GM13977 (cell line): ENCODE results near the gene HMHB1.

ENCODE experiments used
- DNase-seq: peaks from one replicate; pipeline ENCODE4 v3.0.0; 2012; ENCODE audit warnings: low spot score
- CTCF ChIP-seq: IDR thresholded peaks from 2 replicates; pipeline ENCODE4 v1.5.1; 2012; ENCODE audit warnings: mild to moderate bottlenecking, control low read depth; ENCODE audit not compliant: insufficient read depth; ENCODE audit errors: extremely low read depth, missing control alignments
- in situ Hi-C: fragments of 300-500 bp; cut with MboI; formaldehyde crosslinking; loops from one replicate; pipeline ENCODE4 v1.12.0; 2022; ENCODE audit warnings: low sequenced_read_pairs, low pct_unique_long_range_greater_than_20kb, mixed read lengths, inconsistent platforms; ENCODE audit not compliant: unreplicated experiment

Gene HMHB1

GRCh38 chr5:143771602-143772001 is 40.4 kb upstream of the HMHB1 start:
- TF ChIP-seq CTCF: no peak
- in situ Hi-C loops: no loop called here

GRCh38 chr5:143772621-143773020 is 39.3 kb upstream of the HMHB1 start:
- no peak for TF ChIP-seq CTCF
- no peak for DNase-seq
- in situ Hi-C loops: no loop called here

More at GRCh38 chr5:143771602-143772001, 40.4 kb upstream of the HMHB1 start:
- DNase-seq: no peak

GRCh38 chr5:143775258-143775657 is 36.7 kb upstream of the HMHB1 start:
- no peak for TF ChIP-seq CTCF
- in situ Hi-C loops: no loop called here
- peak; percentile 40 for DNase-seq

GRCh38 chr5:143776951-143777350 is 35.0 kb upstream of the HMHB1 start:
- DNase-seq: no peak
- no peak for TF ChIP-seq CTCF
- in situ Hi-C loops: no loop called here

- TF ChIP-seq CTCF: no peak
Observed at GRCh38 chr5:143779506-143779905, 32.5 kb upstream of the HMHB1 start.

GRCh38 chr5:143781993-143782520 is 29.9 kb upstream of the HMHB1 start:
- no peak for TF ChIP-seq CTCF
- no peak for DNase-seq
- in situ Hi-C loops: no loop called here

More at GRCh38 chr5:143779506-143779905, 32.5 kb upstream of the HMHB1 start:
- in situ Hi-C loops: no loop called here
- no peak for DNase-seq
